Hypothalamus (tissue), 51 donors: ENCODE data around the gene LRRC25.

Source experiments
- DNase-seq, 51 donors: peaks; one replicate each; lab custom pipeline; 2025; lab: John Stamatoyannopoulos, UW

The LRRC25 gene

DNA sequence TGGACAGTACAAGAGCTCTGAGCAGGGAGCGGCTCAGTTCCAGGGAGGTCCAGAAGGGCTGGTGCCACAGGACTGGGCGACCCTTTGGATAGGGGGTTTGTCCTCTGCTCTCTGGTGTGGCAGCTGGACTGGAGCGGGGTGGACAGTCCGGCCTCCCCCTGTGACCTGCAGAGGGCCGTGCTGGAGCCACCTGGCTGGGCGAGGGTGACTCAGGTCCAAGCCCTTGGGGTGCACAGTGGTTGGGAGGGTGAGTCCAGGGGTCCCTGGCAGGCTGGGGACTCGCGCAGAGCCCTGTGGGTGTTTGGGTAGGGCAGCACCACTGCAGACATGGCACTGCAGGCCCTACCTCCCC, 29.0 kb upstream of the LRRC25 start:
- DNase-seq, result no peak

DNA sequence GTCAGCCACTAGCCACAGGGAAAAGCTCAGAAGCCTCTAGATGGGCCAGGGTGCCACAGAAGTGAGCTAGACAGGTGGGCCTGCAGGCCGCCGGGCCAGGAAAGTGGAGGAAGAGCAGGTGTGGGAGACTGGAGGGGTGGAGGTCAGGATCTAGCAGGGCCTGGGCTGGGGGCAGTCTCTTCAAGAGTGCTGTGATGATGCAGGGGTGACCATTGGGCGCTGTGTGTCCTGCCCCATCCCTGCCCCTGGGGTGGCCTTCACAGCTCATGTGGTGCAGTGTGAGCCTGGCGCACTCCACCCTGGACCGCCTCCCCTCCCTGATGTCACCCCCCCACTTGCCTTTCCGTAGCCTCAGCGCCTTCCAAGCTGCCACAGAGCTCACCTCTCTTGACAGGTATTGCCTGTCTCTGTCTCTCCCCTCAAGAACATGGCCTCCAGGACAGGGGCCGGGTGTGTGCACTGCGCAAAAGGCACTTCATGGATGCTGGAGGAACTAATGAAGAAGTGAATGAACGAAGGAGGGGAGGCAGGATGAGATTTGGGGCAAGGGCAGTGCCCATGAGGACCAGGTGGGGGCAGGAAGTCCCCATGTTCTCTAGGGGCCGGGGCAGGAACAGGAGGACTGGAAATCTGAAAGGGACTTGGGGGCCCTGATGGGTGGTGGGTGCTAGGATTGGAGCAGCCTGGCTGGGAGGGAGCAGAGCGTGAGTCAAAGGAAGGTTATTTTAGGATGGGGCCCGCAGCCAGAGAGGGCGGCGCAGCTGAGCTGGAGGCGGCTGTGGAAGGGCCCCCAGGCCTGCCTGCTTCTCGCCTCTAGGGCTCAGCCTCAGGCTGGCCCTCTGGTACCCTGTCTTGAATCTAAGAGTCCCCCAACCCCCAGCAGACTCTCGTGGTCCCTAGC, 28.3 kb upstream of the LRRC25 start:
- peak in 3 of 51 donors; percentile 27 to 55 (median 30) for DNase-seq

DNA sequence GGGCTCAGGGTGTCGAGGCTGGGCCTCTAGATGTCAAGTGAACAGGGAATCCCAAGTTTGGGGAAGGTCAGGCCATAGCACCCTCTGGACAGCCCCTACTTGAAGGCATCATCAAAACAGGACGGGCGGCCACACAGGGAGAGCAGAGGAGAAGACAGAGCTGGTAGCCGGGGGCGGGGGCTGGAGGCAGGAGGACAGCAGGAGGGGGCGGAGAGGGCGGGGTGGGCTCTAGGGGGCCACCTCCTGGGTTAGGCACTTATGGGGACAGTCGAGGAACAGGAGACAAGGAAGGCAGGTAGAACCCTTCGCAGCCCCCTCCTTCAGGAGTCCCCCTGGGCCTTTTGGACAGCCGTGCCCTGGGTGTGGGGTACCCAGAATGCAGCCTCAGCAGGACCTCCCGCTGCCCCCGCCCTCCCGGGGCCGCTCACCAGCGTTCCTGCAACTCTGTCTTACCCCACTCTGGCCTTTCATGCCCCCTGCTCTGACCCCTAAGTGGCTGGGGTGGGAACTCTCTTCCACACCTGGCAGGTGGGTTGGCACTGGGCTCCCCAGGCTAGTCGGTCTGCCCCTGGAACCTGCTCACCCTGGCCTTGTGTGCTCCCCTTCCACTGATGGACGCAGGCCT, 27.6 kb upstream of the LRRC25 start:
- DNase-seq, result no peak

DNA sequence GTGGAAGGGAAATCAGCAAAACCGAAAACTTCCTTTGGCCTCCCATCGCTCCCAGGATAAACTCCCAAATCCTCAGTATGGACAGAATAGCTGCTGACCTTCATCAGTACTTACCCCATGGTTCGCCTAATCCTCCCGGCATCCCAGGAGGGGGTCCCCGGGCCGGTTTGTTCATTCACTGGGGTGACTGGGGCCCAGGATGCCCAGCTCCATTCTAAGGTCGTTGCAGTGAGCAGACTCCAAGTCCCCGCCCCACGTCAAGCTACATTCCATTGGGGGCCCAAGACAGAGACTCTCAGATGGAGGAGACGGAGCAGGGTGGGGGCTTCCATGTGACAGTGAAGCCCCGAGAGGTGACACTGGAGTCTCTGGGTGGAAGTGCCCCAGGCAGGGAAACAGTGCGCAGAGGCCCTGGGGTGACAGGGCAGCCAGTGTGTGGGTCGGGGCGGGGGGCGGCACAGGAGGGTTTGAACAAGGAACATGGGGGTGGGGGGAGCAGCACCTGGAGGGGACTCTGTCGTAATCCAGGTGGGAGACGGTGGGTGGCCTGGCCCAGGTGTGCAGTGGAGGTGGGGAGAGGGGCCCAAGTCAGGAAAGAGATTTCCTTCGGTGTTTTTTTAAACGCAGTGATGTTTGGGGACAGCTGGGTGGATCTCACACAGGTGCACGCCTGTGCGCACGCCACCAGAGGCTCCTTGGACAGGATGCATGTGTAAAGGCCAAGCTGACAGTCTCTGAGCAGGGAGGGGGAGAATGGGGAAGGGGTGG, 26.9 kb upstream of the LRRC25 start:
- no peak for DNase-seq

DNA sequence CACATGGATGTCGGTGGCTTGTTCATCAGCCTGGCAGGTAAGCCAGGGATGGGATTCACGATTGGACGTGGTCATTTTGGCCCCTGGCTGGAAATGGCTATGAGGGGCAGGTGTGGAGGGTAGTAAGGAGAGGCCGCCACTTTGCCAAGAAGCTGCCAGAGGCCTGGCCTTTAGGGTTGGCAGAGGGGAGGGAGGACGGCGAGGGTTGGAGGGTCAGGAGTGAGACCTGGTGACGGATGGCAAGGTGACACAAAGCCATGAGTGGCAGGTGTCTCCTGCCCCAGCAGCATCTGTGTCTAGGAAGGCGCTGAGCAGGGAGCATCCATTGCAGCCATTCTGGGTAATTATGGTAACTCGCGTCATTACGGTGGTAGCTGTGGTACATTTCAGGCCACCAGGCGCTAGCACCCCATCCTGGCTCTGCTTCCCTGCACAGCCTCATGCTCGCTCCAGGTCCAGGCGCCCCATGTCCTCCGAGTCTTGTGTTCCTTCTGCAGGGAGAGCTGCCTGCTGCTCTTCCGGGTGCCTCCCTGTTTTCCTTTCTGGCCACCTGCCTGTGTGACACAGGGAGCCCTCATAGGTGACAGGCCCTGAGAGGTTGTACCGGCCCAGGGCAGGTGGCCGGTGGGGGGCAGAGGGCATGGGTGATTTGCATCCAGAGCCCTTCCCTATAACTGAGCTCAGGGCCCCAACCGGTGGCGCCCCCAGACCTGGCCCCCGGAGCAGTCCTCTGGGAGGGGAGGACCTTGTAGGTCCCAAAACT, 26.0 kb upstream of the LRRC25 start:
- DNase-seq, result no peak

DNA sequence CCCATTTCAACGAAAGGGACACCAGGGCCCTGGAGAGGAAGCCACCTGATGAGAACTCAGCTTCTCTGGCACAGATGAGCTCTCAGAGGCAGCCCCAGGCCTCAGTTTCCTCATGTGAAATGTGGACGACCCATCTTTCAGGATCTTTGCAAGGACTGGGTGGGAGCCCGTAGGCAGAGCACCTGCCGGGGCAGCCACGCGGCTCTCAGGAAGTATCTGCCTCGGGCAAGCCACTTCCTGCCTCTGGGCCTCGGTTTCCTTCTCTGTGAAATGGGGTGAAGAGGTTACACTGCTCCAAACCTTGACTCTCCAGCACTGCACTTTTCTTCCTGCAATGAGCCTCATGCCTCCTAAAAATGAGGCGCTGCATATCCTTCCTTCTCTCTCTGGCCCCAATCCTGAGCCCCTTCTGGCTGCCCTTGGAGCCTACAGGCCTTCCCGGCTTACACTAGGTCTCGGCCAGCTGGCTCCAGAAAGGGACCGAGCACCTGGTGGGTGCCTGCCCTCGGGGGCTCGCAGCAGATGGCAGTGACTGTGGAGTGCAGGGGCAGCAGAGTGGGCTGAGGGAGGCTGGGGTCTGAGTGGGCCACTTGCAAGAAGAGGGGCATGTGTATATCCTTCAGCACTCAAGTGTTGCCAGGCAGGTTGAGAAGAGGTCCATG, 25.2 kb upstream of the LRRC25 start:
- DNase-seq, result peak in 1 of 51 donors; percentile 51

DNA sequence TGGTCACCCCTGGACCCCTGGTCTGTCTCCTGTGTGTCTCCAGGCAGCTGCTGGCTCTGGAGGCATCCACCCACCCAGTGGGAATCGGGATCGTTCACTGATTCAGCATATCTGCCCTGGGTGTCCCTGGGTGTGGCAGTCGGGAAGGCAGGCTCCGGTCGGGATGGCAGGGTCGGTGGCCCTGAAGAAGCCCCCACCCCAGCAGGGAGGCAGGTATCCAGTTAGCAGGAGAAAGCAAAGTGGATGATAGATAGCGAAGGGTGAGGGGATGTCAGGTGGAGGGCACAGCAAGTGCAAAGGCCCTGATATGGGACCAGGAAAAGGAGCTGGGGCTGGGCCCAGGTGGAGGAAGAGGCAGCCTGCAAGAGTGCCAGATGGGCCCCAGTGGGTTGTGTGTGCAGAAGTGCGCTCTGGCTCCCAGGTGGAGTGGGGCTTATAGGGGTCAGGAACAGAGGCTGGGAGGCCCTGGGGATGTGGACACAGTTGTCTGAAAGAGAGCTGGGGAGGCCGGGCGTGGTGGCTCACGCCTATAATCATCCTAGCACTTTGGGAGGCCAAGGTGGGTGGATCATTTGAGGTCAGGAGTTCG, 24.0 kb upstream of the LRRC25 start:
- no peak for DNase-seq

DNA sequence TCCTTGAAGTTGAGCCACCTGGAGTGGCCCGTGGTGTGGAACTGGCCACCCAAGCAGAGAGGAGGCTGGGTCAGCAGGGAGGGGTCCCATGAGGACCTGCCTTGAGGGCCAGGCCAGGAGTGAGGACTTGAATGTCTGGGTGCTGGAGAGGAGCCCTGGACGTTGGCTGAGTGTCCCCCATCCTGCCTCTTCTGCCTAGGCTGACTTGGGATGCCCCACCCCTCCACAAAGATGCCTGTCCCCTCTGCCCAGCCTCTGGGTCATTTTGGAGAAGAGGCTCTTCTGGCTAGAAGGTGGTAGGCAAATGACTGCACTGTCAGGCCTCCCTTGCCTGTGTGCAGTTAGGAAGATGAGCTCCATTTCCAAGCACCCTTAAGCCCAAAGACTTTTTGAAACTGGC, 23.5 kb upstream of the LRRC25 start:
- no peak for DNase-seq

DNA sequence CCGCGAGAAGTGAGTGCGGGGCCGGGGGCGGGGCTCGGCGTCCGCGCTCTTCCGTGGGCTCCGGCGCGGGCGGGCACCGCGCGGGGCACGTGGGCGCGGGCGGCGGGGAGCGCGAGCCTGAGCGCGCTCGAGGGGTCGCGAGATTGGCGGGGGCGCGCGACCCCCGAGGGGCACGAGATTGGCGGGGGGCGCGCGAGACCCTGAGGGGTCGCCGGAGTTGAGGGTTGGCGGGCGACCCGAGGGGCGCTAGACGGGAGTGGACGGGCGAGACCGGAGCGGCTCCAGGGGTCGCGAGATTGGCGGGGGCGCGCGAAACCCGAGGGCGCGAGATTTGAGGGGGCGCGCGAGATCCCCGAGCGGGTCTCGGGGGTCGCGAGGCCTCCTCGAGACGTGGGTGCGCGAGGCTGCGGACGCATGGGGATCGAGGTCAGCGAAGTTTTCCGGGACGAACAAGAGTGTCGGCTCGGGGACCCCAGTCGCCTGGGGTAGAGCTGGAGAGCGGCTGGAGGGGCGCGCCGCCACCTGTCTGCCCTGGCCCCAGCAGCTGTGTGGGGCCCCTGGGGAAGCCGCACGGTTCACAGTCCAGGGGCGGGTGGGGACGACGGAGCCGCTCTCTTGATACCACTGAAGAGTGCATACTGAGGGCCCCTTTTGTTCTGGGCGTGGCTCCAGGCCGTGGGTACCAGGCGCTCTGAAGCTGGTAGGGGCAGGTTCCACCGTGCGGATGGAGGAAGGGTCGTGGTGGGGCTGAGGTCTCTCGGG, 22.5 kb upstream of the LRRC25 start:
- peak in 3 of 51 donors; percentile 6 to 24 (median 23) for DNase-seq

DNA sequence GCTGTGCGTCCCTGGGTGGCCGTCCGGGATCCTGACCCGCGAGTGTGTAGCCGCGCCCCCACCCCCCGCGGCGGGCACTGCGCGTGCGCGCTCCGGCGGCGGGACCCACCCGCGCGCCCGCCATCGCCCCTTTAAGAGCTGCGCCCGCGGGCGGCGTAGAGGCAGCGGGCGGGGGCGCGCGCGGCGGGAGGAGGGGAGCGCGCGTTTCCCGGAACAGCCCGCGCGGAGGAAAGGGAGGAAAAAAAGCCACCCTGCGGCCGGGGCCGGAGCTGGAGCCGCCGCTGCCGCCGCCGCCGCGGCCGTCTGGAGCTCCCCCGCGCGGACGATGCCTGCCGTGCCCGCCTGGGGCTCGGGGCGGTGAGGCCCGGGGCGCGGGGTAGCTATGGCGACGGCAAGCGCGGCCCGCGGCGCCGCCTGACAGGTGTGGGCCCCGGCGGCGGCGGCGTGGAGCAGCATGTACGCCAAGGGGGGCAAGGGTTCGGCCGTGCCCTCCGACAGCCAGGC, 21.8 kb upstream of the LRRC25 start, which contains the start of gene SSBP4:
TSS of gene SSBP4 (plus strand) at position 204 of the 504 bp plus-strand sequence. CDS start at position 455, 251 bp downstream.
- DNase-seq, result peak in 39 of 51 donors; percentile 23 to 84 (median 55)

DNA sequence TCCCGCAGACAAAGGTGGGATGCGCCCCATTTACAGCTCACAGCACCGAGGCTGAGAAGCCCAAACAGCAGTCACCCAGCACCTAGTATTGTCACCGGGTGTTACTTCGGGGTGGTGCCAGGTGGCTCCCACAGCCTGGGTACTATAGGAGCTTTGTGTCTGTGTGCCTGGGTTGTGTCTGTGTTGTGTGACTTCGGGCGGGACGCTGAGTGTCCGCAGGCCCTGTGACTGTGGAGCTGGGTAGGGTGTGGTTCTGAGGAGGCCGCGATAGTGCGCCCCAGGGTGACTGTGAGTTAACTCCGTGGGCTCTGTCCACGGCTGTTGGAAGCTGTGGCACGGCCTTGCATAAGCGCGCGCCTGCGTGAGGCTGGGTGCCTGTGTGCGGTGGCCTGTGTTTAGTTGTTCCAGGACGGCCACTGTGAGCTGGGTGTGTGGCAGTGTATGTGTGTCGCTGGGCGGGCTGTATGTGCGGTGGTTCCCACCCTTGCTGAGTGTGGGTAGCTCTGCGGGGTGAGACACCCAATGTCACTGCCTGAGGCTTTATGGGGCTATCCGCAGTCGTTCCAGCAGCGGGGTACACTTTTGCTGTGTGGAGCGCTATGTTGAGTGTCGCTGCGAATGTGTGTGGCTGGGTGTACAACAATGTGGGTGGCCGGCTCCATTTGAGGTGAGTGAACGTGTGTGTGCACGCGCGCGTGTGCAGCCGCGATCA, 21.2 kb upstream of the LRRC25 start:
- peak in 11 of 51 donors; percentile 18 to 84 (median 52) for DNase-seq

DNA sequence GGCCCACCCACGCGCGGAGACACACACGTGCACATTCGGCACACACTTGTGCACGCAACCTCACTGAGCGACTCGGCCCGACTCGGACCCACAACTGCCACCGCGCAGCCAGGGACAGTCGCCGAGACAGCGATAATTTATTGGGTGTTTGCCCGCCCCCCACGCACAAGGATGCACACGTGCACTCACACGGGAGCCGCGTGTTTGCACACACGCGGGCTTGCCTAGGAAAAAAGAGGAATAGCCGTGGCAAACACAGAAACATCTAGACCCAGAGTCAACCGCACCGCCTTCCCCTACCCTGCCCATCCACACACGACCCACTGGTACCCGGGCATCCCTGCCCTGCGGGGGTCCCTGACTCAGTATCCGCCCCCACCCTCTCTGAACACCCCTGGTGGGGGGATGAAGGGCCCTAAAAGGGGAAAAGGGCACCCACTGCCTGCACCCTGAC, 20.6 kb upstream of the LRRC25 start:
- DNase-seq, result peak in 2 of 51 donors; percentile 38 to 49

DNA sequence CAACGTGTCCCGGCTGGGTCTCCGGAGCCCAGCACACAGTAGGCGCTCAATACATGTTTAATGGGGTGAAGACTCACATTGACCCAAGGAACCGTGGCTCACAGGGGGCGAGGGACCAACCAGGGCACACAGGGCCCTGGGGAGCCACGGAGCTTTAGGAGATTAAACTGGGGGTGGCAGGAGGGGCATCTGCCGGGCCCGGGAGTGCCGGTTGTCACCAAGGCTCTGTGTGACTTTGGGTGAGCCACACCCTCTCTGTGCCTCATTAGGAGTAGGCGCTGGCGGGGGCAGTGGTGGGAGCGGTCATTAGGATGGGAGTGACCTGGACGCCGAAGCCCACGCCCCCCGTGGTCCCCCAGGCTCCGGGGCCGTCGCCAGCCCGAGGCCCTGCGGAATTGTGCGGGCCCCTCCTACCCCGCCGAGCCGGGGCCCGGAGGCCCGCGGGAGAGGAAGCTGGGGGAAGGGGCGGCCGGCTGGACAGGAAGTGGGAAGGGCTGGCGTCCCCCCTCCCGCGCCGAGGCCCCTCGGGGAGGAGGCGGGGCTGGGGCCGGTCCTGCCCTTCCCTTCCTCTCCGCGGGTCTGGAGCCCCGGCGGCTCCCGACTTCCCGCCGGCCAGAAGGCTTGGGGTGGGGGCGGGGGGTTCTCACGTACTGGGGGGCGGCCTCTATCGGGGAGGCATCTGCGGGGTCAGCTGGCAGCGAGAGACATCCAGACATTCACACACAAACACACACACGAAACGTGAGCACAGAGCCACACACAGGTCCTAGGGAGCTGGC, 20.0 kb upstream of the LRRC25 start:
- peak in 28 of 51 donors; percentile 21 to 72 (median 46) for DNase-seq

DNA sequence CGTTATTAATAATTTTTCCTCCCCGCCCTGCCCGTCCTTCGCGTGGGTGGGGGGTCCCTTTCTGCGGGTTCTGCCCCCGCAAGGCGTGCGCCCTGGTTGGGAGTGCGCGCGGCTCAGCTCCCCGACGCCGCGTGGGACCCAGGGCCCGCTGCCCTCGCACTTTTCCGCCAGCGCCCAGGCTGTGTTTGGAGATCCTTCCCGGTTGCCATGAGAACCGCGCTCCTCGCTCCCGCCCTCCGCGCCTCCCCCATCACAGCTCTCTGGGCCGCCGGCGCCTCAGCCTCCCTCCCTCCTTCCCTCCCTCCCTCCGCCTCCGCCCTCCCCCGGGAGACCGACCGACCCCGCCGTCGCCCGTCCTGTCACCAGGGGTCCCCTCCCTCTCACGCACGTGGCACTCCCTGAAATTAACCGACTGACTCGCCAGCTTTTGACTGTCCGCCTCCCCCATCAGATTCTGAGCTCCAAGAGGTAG, 19.4 kb upstream of the LRRC25 start:
- DNase-seq, result peak in 47 of 51 donors; percentile 16 to 85 (median 70)

DNA sequence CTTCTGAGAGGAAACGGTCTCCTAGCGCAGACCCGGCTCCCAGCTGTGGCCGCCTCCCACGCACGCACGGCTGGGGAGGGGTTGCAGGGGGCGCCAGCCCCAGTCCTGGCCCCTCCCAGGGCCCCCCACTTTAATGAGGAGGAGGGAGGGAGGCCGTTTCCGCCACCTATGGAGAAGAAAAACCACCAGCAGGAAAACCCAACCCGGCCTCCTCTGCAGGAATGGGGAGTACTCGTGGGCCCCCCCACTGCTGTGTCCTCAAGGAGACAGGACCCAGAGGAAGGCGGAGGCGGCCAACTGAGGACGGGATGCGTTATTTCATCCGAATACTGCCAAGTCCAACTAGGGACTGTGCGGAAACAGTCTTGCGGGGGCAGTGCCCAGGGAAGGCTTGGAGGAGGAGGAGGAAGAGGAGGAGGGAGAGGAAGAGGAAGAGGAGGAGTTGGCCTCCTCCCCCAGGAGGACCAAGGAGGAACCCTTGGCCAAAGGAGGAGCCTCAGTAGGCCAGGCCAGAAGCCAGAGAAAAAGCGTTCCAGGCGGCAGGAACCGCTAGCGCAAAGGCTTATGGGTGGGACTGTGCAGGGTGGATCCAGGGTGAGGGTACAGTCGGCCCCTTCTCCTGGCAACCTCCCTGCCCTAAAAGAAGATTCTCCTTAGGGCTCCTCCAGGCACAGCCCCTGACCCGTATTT, 17.9 kb upstream of the LRRC25 start:
- DNase-seq, result peak in 19 of 51 donors; percentile 14 to 67 (median 35)
